ENCODE data around the gene NHEJ1. TPM values are rescaled to one million over a fixed set of nuclear protein-coding genes. Genes with fewer than 3 reads are reported as not detected.
A peak's percentile ranks its signal among the peaks of the same experiment; 100 is the strongest.

Gene NHEJ1
- total and polyA plus RNA-seq, 12 donors, result 3.8 to 12.0 (median 7.1) TPM

GRCh38 chr2:219171231-219171651 lies 10.6 kb upstream of the NHEJ1 start:
- ATAC-seq (peak; percentile 27 to 77 (median 64)), DNase-seq (peak in 1 of 2 donors; percentile 48)
- H3K4me1 ChIP-seq, result peaks cover 4 to 38% (median 23%) of the 10 kb centered on the region in 9 donors
- H3K9me3 ChIP-seq, result no peaks in the 10 kb centered on the region
- 27 to 34% methylated on average over 6 of the region's 6 CpGs for WGBS, 2 donors
- H3K4me3 ChIP-seq, result no peak overlapping the region
- peak overlapping the region in 8 of 10 donors; percentile 26 to 72 (median 48) for H3K27ac ChIP-seq
- no peaks in the 10 kb centered on the region for H3K27me3 ChIP-seq
- intact Hi-C loops (cut with DNase I), result loop anchor here in 4 of 10 donors (5.0 to 10.0 kb wide), 3 partner anchors 36 to 214 kb away; partner anchors contain the start of genes DNPEP (in 2 of the 4) and ZFAND2B (in 1 of the 4)
- peak; percentile 51 to 77 (median 69) for TF ChIP-seq CTCF (IDR thresholded peaks at IDR 0.05)
- H3K36me3 ChIP-seq, result peaks cover 0 to 40% (median 28%) of the 10 kb centered on the region in 9 donors

- no peak within 1 kb of the TSS for H3K4me3 ChIP-seq
- H3K4me1 ChIP-seq, result peaks cover 0 to 26% (median 13%) of the 10 kb centered on the region in 9 donors
- TF ChIP-seq CTCF (IDR thresholded peaks at IDR 0.05), result no peak
- ATAC-seq (no peak), DNase-seq (no peak)
- peak within 1 kb of the TSS in 4 of 10 donors; percentile 49 to 72 (median 56) for H3K27ac ChIP-seq
- intact Hi-C loops (cut with DNase I), result loop anchor here in 4 of 10 donors (5.0 to 10.0 kb wide), 3 partner anchors 37 to 215 kb away; partner anchors contain the start of genes DNPEP (in 3 of the 4) and ZFAND2B (in 1 of the 4)
- no peaks in the 10 kb centered on the region for H3K9me3 ChIP-seq
- H3K36me3 ChIP-seq, result peaks cover 0 to 37% (median 24%) of the 10 kb centered on the region in 9 donors
- WGBS, 2 donors, result 93 to 98% methylated on average over 10 of the region's 10 CpGs
- no peaks in the 10 kb centered on the region for H3K27me3 ChIP-seq
Measured at GRCh38 chr2:219169930-219170654, 9.5 kb upstream of the NHEJ1 start, which contains the start of gene SLC23A3. TSS of gene SLC23A3 (minus strand) at chr2:219170029. CDS start at chr2:219169984, 45 bp downstream.

- Histone ChIP-seq H3K4me3 (no peak overlapping the region), H3K4me1 (peaks cover 0 to 21% (median 10%) of the 10 kb centered on the region in 9 donors), H3K9me3 (no peaks in the 10 kb centered on the region), H3K27ac (no peak overlapping the region), H3K36me3 (peaks cover 0 to 25% (median 14%) of the 10 kb centered on the region in 9 donors), H3K27me3 (no peaks in the 10 kb centered on the region)
- intact Hi-C loops (cut with DNase I), result loop anchor here in 1 of 10 donors (10.0 kb wide), 1 partner anchor 216 kb away; the partner anchor contains the start of gene DNPEP
- TF ChIP-seq CTCF (IDR thresholded peaks at IDR 0.05), result no peak
- peak in 1 of 8 donors; percentile 24 for ATAC-seq
- no peak for DNase-seq
Measured at GRCh38 chr2:219168932-219169331, 8.3 kb upstream of the NHEJ1 start.

- H3K4me3 ChIP-seq, result no peak overlapping the region
- DNase-seq (no peak), ATAC-seq (peak in 3 of 8 donors; percentile 39 to 43 (median 41))
- no peaks in the 10 kb centered on the region for H3K27me3 ChIP-seq
- H3K36me3 ChIP-seq, result peaks cover 0 to 21% (median 10%) of the 10 kb centered on the region in 9 donors
- peaks cover 0 to 21% (median 10%) of the 10 kb centered on the region in 9 donors for H3K4me1 ChIP-seq
- H3K27ac ChIP-seq, result no peak overlapping the region
- H3K9me3 ChIP-seq, result no peaks in the 10 kb centered on the region
- intact Hi-C loops (cut with DNase I), result loop anchor here in 1 of 10 donors (10.0 kb wide), 1 partner anchor 216 kb away; the partner anchor contains the start of gene DNPEP
- TF ChIP-seq CTCF (IDR thresholded peaks at IDR 0.05), result no peak
- WGBS, 2 donors, result 48 to 49% methylated on average over 6 of the region's 6 CpGs
Measured at GRCh38 chr2:219168526-219168925, 7.9 kb upstream of the NHEJ1 start.

All from heart right ventricle (tissue), 16 donors.